ENCODE results near the gene CPVL. TPM values are rescaled to one million over a fixed set of nuclear protein-coding genes. Genes with fewer than 3 reads are reported as not detected.
"Not testable (repeated sequence)": the region's sequence is repeated elsewhere in the genome, so short reads cannot be mapped to it uniquely, and the experiment has no call there.

Gene CPVL
- polyA plus RNA-seq, 3 donors = 67.9 to 70.7 (median 68.7) TPM

- no peak for DNase-seq (ENCODE audit: low read depth in 3 of 3, low spot score in 2 of 3)
Measured at GRCh38 chr7:29095631-29096445, 50.5 kb downstream of the CPVL start.

- DNase-seq (ENCODE audit: low read depth in 3 of 3, low spot score in 2 of 3) = not testable (repeated sequence)
Measured at GRCh38 chr7:29093091-29093490, 53.2 kb downstream of the CPVL start.

- no peak for DNase-seq (ENCODE audit: low read depth in 3 of 3, low spot score in 2 of 3)
Measured at GRCh38 chr7:29091715-29092114, 54.6 kb downstream of the CPVL start.

GRCh38 chr7:29090836-29091601 is 55.3 kb downstream of the CPVL start:
- DNase-seq (ENCODE audit: low read depth in 3 of 3, low spot score in 2 of 3) = no peak

GRCh38 chr7:29090151-29090805 is 56.1 kb downstream of the CPVL start:
- DNase-seq (ENCODE audit: low read depth in 3 of 3, low spot score in 2 of 3) = no peak

GRCh38 chr7:29087840-29088170 is 58.5 kb downstream of the CPVL start:
- no peak for DNase-seq (ENCODE audit: low read depth in 3 of 3, low spot score in 2 of 3)

GRCh38 chr7:29086545-29086944 is 59.8 kb downstream of the CPVL start:
- no peak for DNase-seq (ENCODE audit: low read depth in 3 of 3, low spot score in 2 of 3)

- no peak for DNase-seq (ENCODE audit: low read depth in 3 of 3, low spot score in 2 of 3)
Measured at GRCh38 chr7:29084832-29085231, 61.5 kb downstream of the CPVL start.

- DNase-seq (ENCODE audit: low read depth in 3 of 3, low spot score in 2 of 3) = no peak
Measured at GRCh38 chr7:29080803-29081202, 65.5 kb downstream of the CPVL start.

GRCh38 chr7:29078311-29079260 is 67.8 kb downstream of the CPVL start:
- no peak for DNase-seq (ENCODE audit: low read depth in 3 of 3, low spot score in 2 of 3)

GRCh38 chr7:29077854-29078253 is 68.5 kb downstream of the CPVL start:
- no peak for DNase-seq (ENCODE audit: low read depth in 3 of 3, low spot score in 2 of 3)

GRCh38 chr7:29077176-29077575 is 69.2 kb downstream of the CPVL start:
- no peak for DNase-seq (ENCODE audit: low read depth in 3 of 3, low spot score in 2 of 3)

GRCh38 chr7:29076631-29077030 is 69.7 kb downstream of the CPVL start:
- no peak for DNase-seq (ENCODE audit: low read depth in 3 of 3, low spot score in 2 of 3)

GRCh38 chr7:29075606-29076005 is 70.7 kb downstream of the CPVL start:
- no peak for DNase-seq (ENCODE audit: low read depth in 3 of 3, low spot score in 2 of 3)

GRCh38 chr7:29071203-29071874 is 75.0 kb downstream of the CPVL start:
- no peak for DNase-seq (ENCODE audit: low read depth in 3 of 3, low spot score in 2 of 3)

GRCh38 chr7:29066641-29067040 is 79.7 kb downstream of the CPVL start:
- DNase-seq (ENCODE audit: low read depth in 3 of 3, low spot score in 2 of 3) = no peak

- DNase-seq (ENCODE audit: low read depth in 3 of 3, low spot score in 2 of 3) = no peak
Measured at GRCh38 chr7:29065181-29065857, 81.0 kb downstream of the CPVL start.

GRCh38 chr7:29063872-29064271 is 82.5 kb downstream of the CPVL start:
- DNase-seq (ENCODE audit: low read depth in 3 of 3, low spot score in 2 of 3) = no peak

- no peak for DNase-seq (ENCODE audit: low read depth in 3 of 3, low spot score in 2 of 3)
Measured at GRCh38 chr7:29063236-29063635, 83.1 kb downstream of the CPVL start.

Measured in right renal cortex interstitium (tissue), 3 donors.